ENCODE results near the gene JAML.

The JAML gene

DNA sequence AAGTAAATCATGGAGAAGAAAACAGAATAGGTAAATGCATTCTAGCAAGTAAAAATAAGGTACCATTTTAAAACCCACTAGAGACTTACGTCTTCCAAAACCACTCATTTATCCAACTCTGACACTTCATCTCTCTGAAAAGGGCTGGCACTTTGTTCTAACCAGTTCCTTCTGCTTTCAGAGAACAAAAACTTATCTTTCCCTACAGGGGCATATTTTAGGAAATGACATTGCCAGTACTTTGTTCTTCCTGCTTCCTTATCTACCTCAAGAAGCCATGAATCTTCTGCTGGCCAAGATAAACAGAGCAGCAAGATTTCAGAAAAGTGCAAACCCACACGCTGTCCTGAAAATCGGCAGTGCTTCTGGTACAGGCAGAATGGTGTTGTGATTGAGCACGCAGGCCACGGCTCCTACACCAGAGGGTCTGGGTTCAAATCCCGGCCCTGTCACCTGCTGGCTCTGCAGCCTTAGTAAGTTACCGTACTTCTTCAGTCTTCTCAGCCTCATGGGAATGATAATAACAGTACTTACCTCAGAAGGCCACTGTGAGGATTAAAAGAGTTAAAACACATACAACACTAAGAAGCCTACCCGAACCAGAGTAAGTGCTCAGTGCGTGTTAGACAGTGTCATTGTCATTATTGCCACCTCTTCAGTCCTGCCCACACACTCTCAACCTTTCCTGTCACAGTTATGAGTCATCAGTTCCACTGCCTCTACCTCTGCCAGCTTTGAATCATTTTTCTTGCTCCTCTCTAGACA, 16.4 kb upstream of the JAML start:
- TF ChIP-seq, protein P1, sequence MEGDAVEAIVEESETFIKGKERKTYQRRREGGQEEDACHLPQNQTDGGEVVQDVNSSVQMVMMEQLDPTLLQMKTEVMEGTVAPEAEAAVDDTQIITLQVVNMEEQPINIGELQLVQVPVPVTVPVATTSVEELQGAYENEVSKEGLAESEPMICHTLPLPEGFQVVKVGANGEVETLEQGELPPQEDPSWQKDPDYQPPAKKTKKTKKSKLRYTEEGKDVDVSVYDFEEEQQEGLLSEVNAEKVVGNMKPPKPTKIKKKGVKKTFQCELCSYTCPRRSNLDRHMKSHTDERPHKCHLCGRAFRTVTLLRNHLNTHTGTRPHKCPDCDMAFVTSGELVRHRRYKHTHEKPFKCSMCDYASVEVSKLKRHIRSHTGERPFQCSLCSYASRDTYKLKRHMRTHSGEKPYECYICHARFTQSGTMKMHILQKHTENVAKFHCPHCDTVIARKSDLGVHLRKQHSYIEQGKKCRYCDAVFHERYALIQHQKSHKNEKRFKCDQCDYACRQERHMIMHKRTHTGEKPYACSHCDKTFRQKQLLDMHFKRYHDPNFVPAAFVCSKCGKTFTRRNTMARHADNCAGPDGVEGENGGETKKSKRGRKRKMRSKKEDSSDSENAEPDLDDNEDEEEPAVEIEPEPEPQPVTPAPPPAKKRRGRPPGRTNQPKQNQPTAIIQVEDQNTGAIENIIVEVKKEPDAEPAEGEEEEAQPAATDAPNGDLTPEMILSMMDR (conservative IDR thresholded peaks at IDR 0.05; ENCODE audit: low read depth, low read length) = no peak
- DNase-seq (ENCODE audit: low read depth) = no peak
- H3K4me3 ChIP-seq (ENCODE audit: low read depth, low read length) = no peak overlapping the region

DNA sequence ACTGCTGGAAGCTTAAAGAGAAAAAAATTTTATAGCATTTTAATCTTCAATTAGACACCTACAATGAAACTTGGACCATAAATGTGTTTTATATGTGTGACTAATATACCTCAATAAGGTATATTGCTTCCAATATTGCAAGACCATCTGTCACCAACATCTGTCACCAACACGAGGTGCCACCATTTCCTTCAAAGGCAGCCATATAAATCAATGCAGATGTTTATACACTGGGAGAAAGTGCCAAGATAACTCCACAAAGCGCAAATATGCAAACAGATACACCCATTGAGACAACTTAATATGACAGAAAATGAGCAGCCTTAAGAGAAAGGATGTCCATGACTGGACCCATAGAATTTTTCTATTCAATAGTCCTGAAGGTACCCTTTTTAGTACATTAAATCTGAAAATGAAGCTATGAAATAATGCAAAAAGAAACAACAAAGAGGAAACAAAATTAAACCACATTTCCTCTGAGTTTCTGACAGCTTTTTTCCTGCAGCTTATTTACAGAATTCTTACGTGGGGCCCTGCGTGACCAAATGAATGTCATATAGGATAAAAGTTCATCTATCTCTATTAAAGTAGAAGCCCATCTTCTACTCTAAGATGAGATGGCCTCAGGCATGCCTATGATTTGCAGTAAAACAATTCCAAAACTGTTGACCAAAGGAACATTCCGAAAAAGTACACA, 14.8 kb upstream of the JAML start:
- DNase-seq (ENCODE audit: low read depth) = no peak
- no peak overlapping the region for H3K4me3 ChIP-seq (ENCODE audit: low read depth, low read length)
- TF ChIP-seq, protein P1 (conservative IDR thresholded peaks at IDR 0.05; ENCODE audit: low read depth, low read length) = no peak

DNA sequence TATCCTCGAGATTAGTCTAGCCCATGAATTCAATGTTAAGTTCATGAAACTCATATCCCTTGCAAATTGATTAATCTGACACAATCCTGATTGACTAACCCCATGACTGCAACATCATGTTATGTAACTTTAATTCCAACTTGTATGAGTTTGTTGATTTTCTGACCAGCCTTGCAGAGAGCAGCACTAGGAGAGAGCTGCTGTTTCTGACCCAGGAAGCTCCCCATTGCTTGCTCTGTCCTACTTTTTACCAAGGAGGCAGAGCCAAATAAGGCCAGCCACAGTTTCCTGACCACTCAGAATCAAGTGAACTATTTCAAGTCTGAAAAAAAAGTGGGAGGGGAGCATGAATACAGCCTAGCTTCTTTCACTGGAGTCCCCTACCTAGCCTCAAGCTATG, 14.1 kb upstream of the JAML start:
- DNase-seq (ENCODE audit: low read depth) = no peak
- TF ChIP-seq, protein P1 (conservative IDR thresholded peaks at IDR 0.05; ENCODE audit: low read depth, low read length) = no peak

DNA sequence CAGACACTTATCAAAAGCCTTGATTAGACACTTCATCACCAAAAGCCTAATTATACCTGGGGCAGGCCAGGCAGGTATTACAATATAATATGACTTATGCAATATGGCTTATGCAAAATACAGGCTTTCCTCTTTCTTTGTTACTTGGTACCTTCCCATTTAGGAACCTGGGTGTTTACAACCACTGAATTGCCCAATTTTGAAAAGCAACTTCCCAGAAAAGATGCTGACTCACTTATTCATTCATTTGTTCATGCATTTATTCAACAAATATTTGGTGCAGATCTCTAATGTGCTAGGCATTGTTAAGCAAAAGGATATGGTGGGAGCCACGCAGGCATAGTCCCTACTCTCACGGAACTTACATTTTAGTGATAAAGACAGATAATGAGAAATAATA, 13.6 kb upstream of the JAML start:
- H3K4me3 ChIP-seq (ENCODE audit: low read depth, low read length) = no peak overlapping the region
- no peak for DNase-seq (ENCODE audit: low read depth)
- TF ChIP-seq, protein P1 (conservative IDR thresholded peaks at IDR 0.05; ENCODE audit: low read depth, low read length) = no peak

More for the DNA sequence above, 14.1 kb upstream of the JAML start:
- no peak overlapping the region for H3K4me3 ChIP-seq (ENCODE audit: low read depth, low read length)

DNA sequence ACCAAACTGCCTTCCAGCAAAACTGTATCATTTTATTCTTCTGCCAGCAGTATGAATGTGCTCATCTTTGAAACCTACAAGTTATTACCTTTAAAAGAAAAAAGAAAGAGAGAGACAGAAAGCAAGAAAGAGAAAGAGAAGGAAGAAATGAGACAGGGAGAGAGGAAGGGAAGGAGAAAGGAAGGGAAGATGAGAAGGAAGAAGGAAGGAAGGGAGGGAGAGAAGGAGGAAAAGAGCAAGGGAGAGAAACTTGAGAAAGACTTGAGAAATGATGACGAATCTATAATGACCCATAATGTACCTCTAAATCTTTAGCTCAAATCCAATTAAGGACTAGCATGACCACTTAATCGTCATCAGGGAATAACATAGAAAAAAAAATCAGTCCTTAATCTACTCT, 11.4 kb upstream of the JAML start:
- no peak for DNase-seq (ENCODE audit: low read depth)
- H3K4me3 ChIP-seq (ENCODE audit: low read depth, low read length) = no peak overlapping the region
- TF ChIP-seq, protein P1 (conservative IDR thresholded peaks at IDR 0.05; ENCODE audit: low read depth, low read length) = no peak

DNA sequence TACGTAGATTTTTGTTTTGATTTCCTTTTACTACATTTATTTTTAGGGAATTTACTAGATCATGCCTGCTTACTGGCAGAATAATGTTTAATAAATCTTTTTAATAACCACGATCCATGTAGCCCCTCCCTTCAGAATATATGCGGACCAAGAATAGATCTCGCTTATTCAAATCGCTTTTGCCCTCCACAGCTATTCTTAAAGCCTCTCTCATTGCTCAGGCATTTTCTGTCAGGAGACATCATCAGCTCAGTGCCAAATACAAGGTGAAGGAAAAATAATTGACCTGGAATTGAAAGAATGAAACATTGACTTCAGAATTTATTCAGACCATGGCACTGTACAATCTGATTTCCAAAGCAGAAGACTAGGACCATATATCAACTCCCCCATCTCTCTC, 10.0 kb upstream of the JAML start:
- H3K4me3 ChIP-seq (ENCODE audit: low read depth, low read length) = no peak overlapping the region
- TF ChIP-seq, protein P1 (conservative IDR thresholded peaks at IDR 0.05; ENCODE audit: low read depth, low read length) = no peak
- DNase-seq (ENCODE audit: low read depth) = no peak
